HG03575 (cell line): Measurements from ENCODE around the gene RIMBP2.

Experiments used
- ATAC-seq: cut with Tn5 transposase; IDR thresholded peaks from one replicate; pipeline ENCODE4 v1.9.1; 2021; ENCODE audit not compliant: unreplicated experiment, insufficient number of reproducible peaks, low FRiP score; ENCODE audit errors: extremely low read depth

The RIMBP2 gene

GRCh38 chr12:130620756-130621155, 95.3 kb downstream of the RIMBP2 start:
- no peak for ATAC-seq

DNA sequence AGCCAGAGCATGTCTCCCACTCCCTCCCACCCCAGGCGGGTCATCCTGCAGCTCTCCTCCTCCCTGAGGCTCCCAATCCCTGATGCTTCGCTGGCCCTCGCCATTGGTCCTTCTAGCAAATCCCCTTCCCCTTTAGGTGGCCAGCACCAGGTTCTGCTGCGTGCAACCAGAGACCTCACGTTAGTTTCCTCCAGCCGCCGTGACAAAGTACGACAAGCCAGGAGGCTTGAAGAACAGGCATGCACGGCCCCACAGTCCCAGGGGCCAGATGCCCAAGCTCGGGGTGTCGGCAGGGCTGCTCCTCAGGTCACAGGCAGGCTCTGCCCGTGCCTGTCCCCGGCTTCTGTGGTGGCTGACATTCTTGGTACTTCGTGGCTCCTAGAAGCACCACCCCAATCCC, 95.8 kb downstream of the RIMBP2 start:
- ATAC-seq = no peak

- ATAC-seq = no peak
Measured at GRCh38 chr12:130619385-130620001, 96.6 kb downstream of the RIMBP2 start.

DNA sequence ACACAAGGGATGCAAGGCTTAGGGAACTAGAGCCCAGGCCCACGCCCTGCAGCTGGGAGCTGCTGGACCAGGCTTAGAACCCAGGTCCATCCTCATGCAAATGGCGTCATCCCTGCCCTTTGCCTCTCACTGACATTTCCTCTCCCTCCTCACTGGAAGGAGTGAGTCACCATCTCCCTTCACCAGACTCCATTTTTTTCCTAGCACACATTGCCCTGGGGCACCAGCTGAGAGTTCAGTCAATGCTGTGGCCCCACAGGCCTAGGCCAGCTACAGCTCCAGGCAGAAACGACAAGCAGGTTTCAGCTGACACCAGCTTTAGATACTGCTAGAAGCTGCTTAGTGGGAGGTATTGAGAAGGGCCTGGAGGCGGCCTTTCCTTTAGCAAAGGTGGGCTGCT, 98.9 kb downstream of the RIMBP2 start:
- no peak for ATAC-seq

DNA sequence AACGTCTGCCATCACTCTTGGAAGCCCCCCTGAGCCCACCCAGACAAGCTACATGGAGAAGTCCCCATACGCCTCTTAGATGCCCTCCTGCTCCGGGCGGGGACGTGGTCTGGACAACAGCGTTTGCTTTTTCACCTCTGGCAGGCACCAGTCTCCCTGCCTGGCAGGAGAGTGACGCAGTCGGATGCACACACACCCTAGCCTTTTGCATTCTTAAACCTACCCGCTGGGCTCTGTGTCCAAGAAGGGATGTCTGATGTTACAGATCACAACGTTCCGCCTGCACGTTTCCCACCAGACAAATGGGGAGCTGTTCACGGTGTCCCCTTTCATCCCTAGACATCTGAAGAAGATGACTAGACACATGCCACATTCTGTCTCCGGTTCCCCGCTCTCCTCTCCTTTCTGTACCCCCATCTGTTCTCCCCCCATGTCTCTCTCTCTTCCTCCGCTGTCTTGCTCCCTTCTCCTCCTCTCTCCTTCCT, 100.2 kb downstream of the RIMBP2 start:
- no peak for ATAC-seq

- no peak for ATAC-seq
Measured at GRCh38 chr12:130614530-130614905, 101.6 kb downstream of the RIMBP2 start.

DNA sequence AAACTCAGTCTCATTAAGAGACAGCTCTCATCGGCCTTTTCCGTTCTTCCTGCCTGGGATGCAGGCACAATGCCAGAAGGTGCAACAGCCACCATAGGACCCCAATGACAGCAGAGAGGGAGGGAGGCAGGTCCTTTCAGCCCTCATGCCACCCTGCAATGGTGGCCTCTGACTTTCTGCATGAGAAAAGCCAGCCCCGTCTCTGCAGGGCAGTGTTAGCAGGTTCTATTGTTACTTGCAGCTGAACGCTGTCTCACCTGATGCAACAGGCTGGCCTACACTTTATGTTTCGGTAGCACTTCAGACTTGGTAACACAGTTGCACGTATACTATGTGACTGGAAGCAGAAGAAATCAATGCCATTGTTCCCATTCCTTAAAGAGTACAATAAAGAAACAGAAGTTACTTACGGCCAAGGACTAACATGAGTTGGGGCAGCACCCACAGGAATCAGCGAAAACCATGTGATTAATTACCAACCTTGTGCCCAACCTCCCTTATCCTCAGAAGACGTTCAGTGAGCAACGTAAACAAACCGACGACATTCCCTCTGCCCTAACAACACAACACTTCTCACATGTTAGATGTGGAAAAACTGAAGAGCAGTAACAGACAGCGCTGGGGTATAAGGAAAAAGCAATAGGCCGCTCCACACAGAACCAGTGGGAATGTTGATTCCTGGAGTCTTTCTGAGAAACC, 102.1 kb downstream of the RIMBP2 start:
- ATAC-seq = no peak

GRCh38 chr12:130613131-130613530, 103.0 kb downstream of the RIMBP2 start:
- ATAC-seq = no peak

DNA sequence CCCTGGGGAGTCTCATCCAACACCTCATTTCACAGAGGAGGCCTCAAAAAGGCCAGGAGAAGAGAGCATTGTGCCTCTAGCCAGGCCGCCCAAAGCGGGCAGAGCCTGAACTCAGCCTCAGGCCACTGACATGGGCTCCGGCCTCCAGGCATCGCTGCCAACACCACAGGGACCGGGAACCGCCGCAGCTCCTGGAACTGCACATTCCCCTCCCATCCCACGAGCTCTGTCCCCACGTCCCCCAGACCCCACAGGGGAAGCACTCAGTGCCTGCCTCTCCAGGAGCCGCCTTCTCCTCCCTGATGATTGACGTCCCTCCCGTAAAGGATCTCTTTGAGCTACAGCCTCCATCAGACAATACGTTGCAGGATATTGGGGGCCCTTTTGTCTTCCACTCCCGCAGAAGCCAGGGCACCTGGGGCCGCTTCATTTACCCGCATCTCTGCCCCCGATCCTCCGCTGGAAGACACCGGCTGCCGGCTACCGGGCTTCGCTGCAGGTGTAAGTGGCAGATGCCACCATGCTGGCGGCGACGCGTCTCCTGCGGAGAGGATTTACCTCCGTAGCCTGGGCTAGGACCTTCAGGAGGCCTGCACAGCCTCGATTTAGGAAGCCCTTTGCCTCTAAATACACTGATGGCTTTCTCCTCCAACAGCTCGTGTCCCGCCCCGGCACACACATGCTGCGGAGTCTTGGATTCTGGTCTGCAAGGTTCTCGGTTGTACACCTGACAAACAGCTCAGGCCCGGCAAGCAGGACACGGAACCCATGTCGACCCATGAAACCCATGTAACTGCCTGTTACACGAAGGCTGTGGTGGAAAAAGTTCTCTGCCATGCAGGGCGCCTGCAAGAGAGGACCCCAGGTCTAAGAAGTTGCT, 104.8 kb downstream of the RIMBP2 start:
- ATAC-seq = no peak

- ATAC-seq = no peak
Measured at GRCh38 chr12:130609966-130610365, 106.1 kb downstream of the RIMBP2 start.

DNA sequence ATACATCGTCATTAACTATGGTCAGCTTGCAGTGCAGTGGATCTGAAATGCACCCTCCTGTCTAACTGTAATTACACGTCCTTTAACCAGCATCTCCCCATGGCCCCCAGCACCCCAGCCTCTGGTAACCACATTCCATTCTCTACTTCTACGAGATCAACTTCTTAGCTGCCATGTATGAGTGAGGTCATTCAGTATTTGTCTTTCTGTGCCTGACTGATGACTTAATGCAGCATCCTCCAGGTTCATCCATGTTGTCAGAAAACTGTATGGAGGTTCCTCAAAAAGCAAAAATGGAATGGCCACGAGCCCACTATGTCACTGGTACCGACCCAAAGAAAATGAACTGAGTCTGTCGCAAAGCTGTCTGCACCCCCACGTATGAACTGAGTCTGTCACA, 107.3 kb downstream of the RIMBP2 start:
- no peak for ATAC-seq

GRCh38 chr12:130608132-130608531, 108.0 kb downstream of the RIMBP2 start:
- no peak for ATAC-seq

DNA sequence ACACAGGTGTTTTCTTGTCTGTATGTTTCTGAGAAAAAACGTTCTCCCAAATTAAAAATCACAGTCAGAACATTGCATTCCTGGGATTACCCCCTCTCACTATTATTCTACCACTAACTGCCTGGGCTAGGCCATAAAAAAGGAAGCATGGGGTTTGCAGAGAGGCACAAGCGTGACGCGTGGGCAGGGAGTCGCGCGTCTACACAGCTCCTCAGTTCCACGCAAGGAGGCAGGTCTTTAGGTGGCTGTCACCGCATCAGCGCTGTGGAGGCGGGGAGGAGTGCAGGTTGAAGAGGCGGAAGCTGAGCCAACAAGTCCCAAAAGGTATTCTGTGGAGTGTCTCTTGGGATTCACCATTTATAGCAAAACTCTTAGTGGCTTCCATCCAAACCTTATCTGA, 109.9 kb downstream of the RIMBP2 start:
- ATAC-seq = no peak

DNA sequence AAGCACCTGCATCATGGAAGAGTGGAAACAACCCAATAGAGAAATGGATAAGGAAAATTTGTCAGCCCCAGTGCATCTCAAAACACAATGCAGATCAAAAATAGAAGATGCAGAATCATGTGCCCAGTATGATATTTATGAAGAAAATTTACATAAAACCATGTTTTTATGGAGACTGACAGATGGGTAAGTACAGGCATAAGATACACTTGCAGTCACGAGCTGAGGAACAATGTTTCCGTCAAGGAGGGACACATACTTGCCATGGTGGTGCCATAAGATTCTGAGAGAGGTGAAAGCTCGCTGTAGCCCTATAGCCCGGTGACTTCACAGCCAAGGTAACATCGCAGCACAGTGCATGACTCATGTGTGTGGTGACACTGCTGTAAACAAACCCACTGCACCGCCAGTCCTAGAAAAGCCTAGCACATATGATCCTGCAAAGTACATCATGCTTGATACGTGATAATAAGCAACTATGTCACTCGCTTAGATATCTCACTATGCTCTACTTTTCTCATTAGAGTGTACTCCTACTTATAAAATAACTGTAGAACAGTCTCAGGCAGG, 112.6 kb downstream of the RIMBP2 start:
- ATAC-seq = no peak

GRCh38 chr12:130602251-130602650, 113.8 kb downstream of the RIMBP2 start:
- no peak for ATAC-seq

GRCh38 chr12:130601327-130601726, 114.8 kb downstream of the RIMBP2 start:
- no peak for ATAC-seq

- ATAC-seq = no peak
Measured at GRCh38 chr12:130596241-130596640, 119.9 kb downstream of the RIMBP2 start.

- ATAC-seq = no peak
Measured at GRCh38 chr12:130595566-130595965, 120.5 kb downstream of the RIMBP2 start.

GRCh38 chr12:130593056-130593455, 123.0 kb downstream of the RIMBP2 start:
- ATAC-seq = no peak

GRCh38 chr12:130592641-130593040, 123.5 kb downstream of the RIMBP2 start:
- no peak for ATAC-seq
